Omental fat pad (tissue), 4 donors: ENCODE measurements around the gene PAPPA2. TPM values are rescaled to one million over a fixed set of nuclear protein-coding genes. Genes with fewer than 3 reads are reported as not detected.
"Not testable (repeated sequence)": the region's sequence is repeated elsewhere in the genome, so short reads cannot be mapped to it uniquely, and the experiment has no call there.

Experiments
- ATAC-seq: fragments of 150-250 bp; one replicate; pipeline ENCODE4 v1.9.1; 2016; ENCODE audit warnings: mild to moderate bottlenecking, moderate library complexity; ENCODE audit not compliant: low FRiP score
- DNase-seq: peaks from one replicate; pipeline ENCODE4 v3.0.0-alpha.2; 2019; ENCODE audit warnings: low spot score
- CTCF ChIP-seq, 3 donors: fragments of 450-650 bp; IDR thresholded peaks; one replicate each; pipeline ENCODE4 v1.5.1; 2016 to 2017; ENCODE audit warnings: antibody characterized with exemption in 3 of 3, mild to moderate bottlenecking in 3 of 3, moderate library complexity in 2 of 3
- total RNA-seq, 4 donors: library from RNA; depleted of rRNA; stranded (reverse); fragments of >200 nt; gene quantifications; one replicate each; pipeline ENCODE4 v1.1.0, GENCODE V29; 2016

The PAPPA2 gene
- total RNA-seq, 4 donors from 2014 or later = 0.63 to 5.6 (median 1.6) TPM

- ATAC-seq (no peak), DNase-seq (no peak)
- no peak for TF ChIP-seq CTCF (IDR thresholded peaks at IDR 0.05)
Measured at GRCh38 chr1:176625365-176625764, 162.4 kb downstream of the PAPPA2 start.

GRCh38 chr1:176626572-176627061 is 163.6 kb downstream of the PAPPA2 start:
- ATAC-seq = peak; percentile 62
- TF ChIP-seq CTCF (IDR thresholded peaks at IDR 0.05) = no peak
- no peak for DNase-seq

GRCh38 chr1:176628775-176629174 is 165.8 kb downstream of the PAPPA2 start:
- no peak for TF ChIP-seq CTCF (IDR thresholded peaks at IDR 0.05)
- ATAC-seq (no peak), DNase-seq (no peak)

GRCh38 chr1:176634733-176635132 is 171.8 kb downstream of the PAPPA2 start:
- ATAC-seq, DNase-seq: not testable (repeated sequence)

- no peak for TF ChIP-seq CTCF (IDR thresholded peaks at IDR 0.05)
- DNase-seq (no peak), ATAC-seq (no peak)
Measured at GRCh38 chr1:176638713-176639526, 175.9 kb downstream of the PAPPA2 start.

GRCh38 chr1:176643536-176643935 is 180.6 kb downstream of the PAPPA2 start:
- DNase-seq = no peak
- TF ChIP-seq CTCF (IDR thresholded peaks at IDR 0.05) = no peak
- no peak for ATAC-seq

- TF ChIP-seq CTCF (IDR thresholded peaks at IDR 0.05) = no peak
- DNase-seq (no peak), ATAC-seq (no peak)
Measured at GRCh38 chr1:176648556-176648955, 185.6 kb downstream of the PAPPA2 start.
